HepG2 (cell line): ENCODE results near the gene GSTM4. TPM values are rescaled to one million over a fixed set of nuclear protein-coding genes. Genes with fewer than 3 reads are reported as not detected.
A peak's percentile ranks its signal among the peaks of the same experiment; 100 is the strongest.

ENCODE experiments used
- DPF2 ChIP-seq: sonication (generic); formaldehyde crosslinking; IDR thresholded peaks from 2 replicates; pipeline ENCODE4 v1.4.0; 2020; ENCODE audit warnings: mild to moderate bottlenecking, low read depth, missing genetic modification reagents, borderline replicate concordance
- EHMT2 ChIP-seq: fragments of 200-600 bp; sonication (generic); IDR thresholded peaks from 2 replicates; pipeline ENCODE4 v1.7.0; 2017; ENCODE audit warnings: antibody characterized with exemption, low read depth, low read length, borderline replicate concordance
- FOSL1 ChIP-seq: sonication (generic); formaldehyde crosslinking; IDR thresholded peaks from 2 replicates; pipeline ENCODE4 v1.9.0; 2021; ENCODE audit warnings: missing genetic modification reagents, borderline replicate concordance
- GMEB1 ChIP-seq: sonication (generic); formaldehyde crosslinking; IDR thresholded peaks from 2 replicates; pipeline ENCODE4 v1.5.1; 2020; ENCODE audit warnings: missing genetic modification reagents, mild to moderate bottlenecking, borderline replicate concordance
- HDAC1 ChIP-seq: sonication (generic); formaldehyde crosslinking; IDR thresholded peaks from 2 replicates; pipeline ENCODE4 v1.5.1; 2020; ENCODE audit warnings: mild to moderate bottlenecking, missing genetic modification reagents
- HDAC2 ChIP-seq: sonication (generic); formaldehyde crosslinking; IDR thresholded peaks from 2 replicates; pipeline ENCODE4 v1.4.0; 2020; ENCODE audit warnings: missing genetic modification reagents
- KDM6A ChIP-seq: IDR thresholded peaks from 2 replicates; pipeline ENCODE4 v1.6.1; 2016; ENCODE audit warnings: low read depth
- KLF9 ChIP-seq: IDR thresholded peaks from 2 replicates; pipeline ENCODE4 v1.6.1; 2016; ENCODE audit warnings: low read depth
- MATR3 ChIP-seq: sonication (generic); formaldehyde crosslinking; IDR thresholded peaks from 2 replicates; pipeline ENCODE4 v1.4.0; 2020; ENCODE audit warnings: missing genetic modification reagents
- NR2F1 ChIP-seq, 2 experiments: fragments of 450-650 bp in 1 of 2; formaldehyde crosslinking in 1 of 2; IDR thresholded peaks; 2 replicates each; pipeline versions ENCODE4 v1.5.0 to v1.6.1; 2016 to 2020; ENCODE audit warnings: mild to moderate bottlenecking in 1 of 2, missing compliant biosample characterization in 1 of 2, missing genetic modification reagents in 1 of 2, moderate library complexity in 1 of 2
- NR2F2 ChIP-seq: IDR thresholded peaks from 2 replicates; pipeline ENCODE4 v1.6.1; 2012; ENCODE audit warnings: low read depth, inconsistent platforms, borderline replicate concordance
- SIX4 ChIP-seq: sonication (generic); formaldehyde crosslinking; IDR thresholded peaks from 2 replicates; pipeline ENCODE4 v1.4.0; 2020; ENCODE audit warnings: missing genetic modification reagents
- SMAD3 ChIP-seq: sonication (generic); formaldehyde crosslinking; IDR thresholded peaks from 2 replicates; pipeline ENCODE4 v1.4.0; 2020; ENCODE audit warnings: missing genetic modification reagents
- SP140L ChIP-seq: sonication (generic); formaldehyde crosslinking; IDR thresholded peaks from 2 replicates; pipeline ENCODE4 v1.4.0; 2020; ENCODE audit warnings: missing genetic modification reagents, borderline replicate concordance
- TBX2 ChIP-seq: sonication (generic); formaldehyde crosslinking; IDR thresholded peaks from 2 replicates; pipeline ENCODE4 v1.5.0; 2020; ENCODE audit warnings: missing genetic modification reagents, mild to moderate bottlenecking, borderline replicate concordance
- TCF7 ChIP-seq: sonication (generic); IDR thresholded peaks from 2 replicates; pipeline ENCODE4 v1.6.1; 2016; ENCODE audit warnings: antibody characterized with exemption, low read depth
- TOPORS ChIP-seq: sonication (generic); formaldehyde crosslinking; IDR thresholded peaks from 2 replicates; pipeline ENCODE4 v1.8.0; 2023; ENCODE audit warnings: mild to moderate bottlenecking, missing genetic modification reagents
- ZBTB1 ChIP-seq: sonication (generic); formaldehyde crosslinking; IDR thresholded peaks from 2 replicates; pipeline ENCODE4 v1.4.0; 2020; ENCODE audit warnings: missing genetic modification reagents, borderline replicate concordance
- ZNF136 ChIP-seq: sonication (generic); formaldehyde crosslinking; IDR thresholded peaks from 2 replicates; pipeline ENCODE4 v1.8.1; 2022; ENCODE audit warnings: low read depth, mild to moderate bottlenecking, moderate library complexity, missing genetic modification reagents
- ZNF547 ChIP-seq: sonication (generic); formaldehyde crosslinking; IDR thresholded peaks from 2 replicates; pipeline ENCODE4 v1.5.1; 2020; ENCODE audit warnings: mild to moderate bottlenecking, missing genetic modification reagents
- ZNF549 ChIP-seq: sonication (generic); formaldehyde crosslinking; IDR thresholded peaks from 2 replicates; pipeline ENCODE4 v1.5.0; 2020; ENCODE audit warnings: missing genetic modification reagents
- ZNF558 ChIP-seq: sonication (generic); formaldehyde crosslinking; IDR thresholded peaks from 2 replicates; pipeline ENCODE4 v1.9.0; 2022; ENCODE audit warnings: mild to moderate bottlenecking, missing genetic modification reagents, borderline replicate concordance
- ZNF564 ChIP-seq: sonication (generic); formaldehyde crosslinking; IDR thresholded peaks from 2 replicates; pipeline ENCODE4 v1.8.1; 2023; ENCODE audit warnings: mild to moderate bottlenecking, missing genetic modification reagents
- ZNF850 ChIP-seq: sonication (generic); formaldehyde crosslinking; conservative IDR thresholded peaks from 2 replicates; pipeline ENCODE4 v1.9.0; 2021; ENCODE audit warnings: mild to moderate bottlenecking, missing genetic modification reagents
- ZSCAN31 ChIP-seq: sonication (generic); formaldehyde crosslinking; IDR thresholded peaks from 2 replicates; pipeline ENCODE4 v1.5.0; 2020; ENCODE audit warnings: low read depth, mild to moderate bottlenecking, missing genetic modification reagents
- polyA plus RNA-seq, 8 experiments: library from polyadenylated mRNA; depleted of rRNA in 3 of 8; stranded (reverse) in 7 of 8; unstranded in 1 of 8; fragments of >200 nt; fragmentation: Illumina TruSeq in 4 of 8; extraction: Trizol in 4 of 8; gene quantifications; 2 replicates each; pipeline versions ENCODE4 v1.2.1 to v1.2.3, GENCODE V29; 2011 to 2016; ENCODE audit warnings: low read depth in 4 of 8, missing spikeins in 1 of 8, mixed read lengths in 1 of 8; ENCODE audit not compliant: insufficient read depth in 1 of 8
- total RNA-seq, 5 experiments: library from RNA; depleted of rRNA; stranded (reverse); fragments of >200 nt; fragmentation: Illumina TruSeq; extraction: Trizol; gene quantifications; 2 replicates each; pipeline ENCODE4 v1.2.3, GENCODE V29; 2016; ENCODE audit warnings: low read depth in 1 of 5
- TF ChIP-seq, protein P1 (sequence below): sonication (generic); formaldehyde crosslinking; IDR thresholded peaks from 2 replicates; pipeline ENCODE4 v1.4.0; 2020; ENCODE audit warnings: mild to moderate bottlenecking, missing genetic modification reagents
- TF ChIP-seq, protein P2 (sequence below): sonication (generic); formaldehyde crosslinking; IDR thresholded peaks from 2 replicates; pipeline ENCODE4 v1.5.0; 2020; ENCODE audit warnings: mild to moderate bottlenecking, low read depth, missing genetic modification reagents, borderline replicate concordance

The GSTM4 gene
- total and polyA plus RNA-seq, 2 of the 13 experiments (the other 11 are each of a cell fraction or from before 2014, with no cell fraction given), result 25.3 to 40.8 TPM

GRCh38 chr1:109618661-109619575 is 37.0 kb upstream of the GSTM4 start (continued):
- 0 out of 2 replicates have a peak, but pooled peaks have one; percentile 5 for TF ChIP-seq GMEB1 (CRISPR knock-in tag)
- no peak for TF ChIP-seq ZNF136 (CRISPR knock-in tag)
- TF ChIP-seq ZNF558 (CRISPR knock-in tag), result 0 out of 2 replicates have a peak, but pooled peaks have one; percentile 59
- TF ChIP-seq MATR3 (CRISPR knock-in tag), result no peak
- no peak for TF ChIP-seq ZBTB1
- TF ChIP-seq, protein P1, sequence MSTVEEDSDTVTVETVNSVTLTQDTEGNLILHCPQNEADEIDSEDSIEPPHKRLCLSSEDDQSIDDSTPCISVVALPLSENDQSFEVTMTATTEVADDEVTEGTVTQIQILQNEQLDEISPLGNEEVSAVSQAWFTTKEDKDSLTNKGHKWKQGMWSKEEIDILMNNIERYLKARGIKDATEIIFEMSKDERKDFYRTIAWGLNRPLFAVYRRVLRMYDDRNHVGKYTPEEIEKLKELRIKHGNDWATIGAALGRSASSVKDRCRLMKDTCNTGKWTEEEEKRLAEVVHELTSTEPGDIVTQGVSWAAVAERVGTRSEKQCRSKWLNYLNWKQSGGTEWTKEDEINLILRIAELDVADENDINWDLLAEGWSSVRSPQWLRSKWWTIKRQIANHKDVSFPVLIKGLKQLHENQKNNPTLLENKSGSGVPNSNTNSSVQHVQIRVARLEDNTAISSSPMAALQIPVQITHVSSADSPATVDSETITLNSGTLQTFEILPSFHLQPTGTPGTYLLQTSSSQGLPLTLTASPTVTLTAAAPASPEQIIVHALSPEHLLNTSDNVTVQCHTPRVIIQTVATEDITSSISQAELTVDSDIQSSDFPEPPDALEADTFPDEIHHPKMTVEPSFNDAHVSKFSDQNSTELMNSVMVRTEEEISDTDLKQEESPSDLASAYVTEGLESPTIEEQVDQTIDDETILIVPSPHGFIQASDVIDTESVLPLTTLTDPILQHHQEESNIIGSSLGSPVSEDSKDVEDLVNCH (CRISPR knock-in tag), result no peak
- peak; percentile 77; the same call in 1 of the 2 replicates for TF ChIP-seq KDM6A
- TF ChIP-seq KLF9 (CRISPR knock-in tag), result no peak
- TF ChIP-seq ZNF549 (CRISPR knock-in tag), result no peak
- peak; percentile 62 for TF ChIP-seq TBX2 (CRISPR knock-in tag)
- TF ChIP-seq, protein P2, sequence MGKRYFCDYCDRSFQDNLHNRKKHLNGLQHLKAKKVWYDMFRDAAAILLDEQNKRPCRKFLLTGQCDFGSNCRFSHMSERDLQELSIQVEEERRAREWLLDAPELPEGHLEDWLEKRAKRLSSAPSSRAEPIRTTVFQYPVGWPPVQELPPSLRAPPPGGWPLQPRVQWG (CRISPR knock-in tag), result no peak
- TF ChIP-seq ZNF547 (CRISPR knock-in tag), result no peak
- TF ChIP-seq ZNF850 (CRISPR knock-in tag), result no peak
- TF ChIP-seq NR2F1 (CRISPR knock-in tag; IDR thresholded peaks at IDR 0.05), result peak; percentile 62 to 67
- TF ChIP-seq ZSCAN31 (CRISPR knock-in tag), result 0 out of 2 replicates have a peak, but pooled peaks have one; percentile 42
- peak; percentile 43; the same call in 1 of the 2 replicates for TF ChIP-seq DPF2 (CRISPR knock-in tag)
- no peak; the same call in 1 of the 2 replicates for TF ChIP-seq SIX4
- no peak for TF ChIP-seq TOPORS (CRISPR knock-in tag)
- TF ChIP-seq SMAD3 (CRISPR knock-in tag), result peak; percentile 48; the same call in 1 of the 2 replicates
- peak; percentile 79 for TF ChIP-seq TCF7
- TF ChIP-seq EHMT2, result no peak
- no peak for TF ChIP-seq SP140L (CRISPR knock-in tag)
- TF ChIP-seq ZNF564 (CRISPR knock-in tag), result no peak
- TF ChIP-seq NR2F2, result peak; percentile 93
- TF ChIP-seq HDAC2 (CRISPR knock-in tag), result peak; percentile 34; the same call in 1 of the 2 replicates
- TF ChIP-seq HDAC1 (CRISPR knock-in tag), result peak; percentile 65; the same call in 1 of the 2 replicates
- no peak for TF ChIP-seq FOSL1 (CRISPR knock-in tag)
